HepG2 (cell line): ENCODE measurements around the gene DISP1. TPM values are rescaled to one million over a fixed set of nuclear protein-coding genes. Genes with fewer than 3 reads are reported as not detected.

Source experiments
- ATAC-seq: fragments of 200-7000 bp; cut with Tn5 transposase; 3 replicates; pipeline ENCODE4 v1.9.1; 2020; ENCODE audit warnings: mild to moderate bottlenecking, moderate library complexity
- BruUV-seq: library from RNA; stranded (reverse); fragments of 400-500 nt; replicated peaks from 2 replicates; lab custom pipeline; 2021; lab: Mats Ljungman, UMichigan
- CTCF ChIA-PET: fragments of 300-600 bp; formaldehyde crosslinking; extraction: SDS; loops from one replicate; lab custom pipeline; 2021; ENCODE audit warnings: low total read pairs, inconsistent platforms, low intra/inter-chr PET ratio; lab: Yijun Ruan, JAX
- POLR2A ChIA-PET: fragments of 350-600 bp; sonication (Branson Sonifier 250); formaldehyde crosslinking; loops from one replicate; lab custom pipeline; 2020; ENCODE audit warnings: antibody characterized with exemption, inconsistent platforms; lab: Yijun Ruan, JAX
- DNase-seq: peaks from one replicate; pipeline ENCODE4 v3.0.0-alpha.2; 2015; ENCODE audit warnings: low spot score
- FAIRE-seq: peaks from 3 replicates; lab custom pipeline; 2011; peaks lifted over from hg19 to GRCh38; lab: Jason Lieb, UNC
- H2AFZ ChIP-seq: one replicate; pipeline ENCODE4 v1.6.1; 2011; ENCODE audit warnings: low read length, inconsistent platforms
- H3K27ac ChIP-seq: fragments of 300-600 bp; 3 replicates; pipeline ENCODE4 v1.8.0; 2011; ENCODE audit warnings: mixed run types, mild to moderate bottlenecking, mixed read lengths, low read length, inconsistent platforms; ENCODE audit not compliant: insufficient read depth; ENCODE audit errors: extremely low read length
- H3K27me3 ChIP-seq, 2 experiments: fragments of 200-600 bp in 1 of 2; 2 replicates in 1 of 2; 3 replicates in 1 of 2; pipeline versions ENCODE4 v1.6.0 to v1.8.0; 2011; ENCODE audit warnings: low read length in 2 of 2, mild to moderate bottlenecking in 2 of 2, moderate library complexity in 2 of 2, inconsistent platforms in 1 of 2; ENCODE audit not compliant: insufficient read depth in 2 of 2, control insufficient read depth in 1 of 2
- H3K36me3 ChIP-seq, 2 experiments: fragments of 200-600 bp in 1 of 2; replicated peaks in 1 of 2; 2 replicates in 1 of 2; 3 replicates in 1 of 2; pipeline versions ENCODE4 v1.5.1 to v1.8.0; 2011; ENCODE audit warnings: low read length in 2 of 2, inconsistent platforms in 1 of 2; ENCODE audit not compliant: insufficient read depth in 2 of 2, control insufficient read depth in 1 of 2
- H3K4me1 ChIP-seq: 2 replicates; pipeline ENCODE4 v1.5.1; 2012; ENCODE audit warnings: low read length, inconsistent platforms; ENCODE audit not compliant: insufficient read depth
- H3K4me2 ChIP-seq: 2 replicates; pipeline ENCODE4 v1.6.0; 2011; ENCODE audit warnings: low read depth, low read length, inconsistent platforms
- H3K4me3 ChIP-seq, 3 experiments: fragments of 200-600 bp in 1 of 3; sonication (generic), shearing (Covaris generic) in 1 of 3; replicated peaks in 1 of 3; 2 replicates each; pipeline ENCODE4 v1.5.1; 2011 to 2016; ENCODE audit warnings: low read length in 3 of 3, inconsistent platforms in 2 of 3, low read depth in 2 of 3, mild to moderate bottlenecking in 2 of 3, control low read depth in 1 of 3, mixed read lengths in 1 of 3; ENCODE audit not compliant: insufficient read depth in 1 of 3
- H3K79me2 ChIP-seq: one replicate; pipeline ENCODE4 v1.6.1; 2011; ENCODE audit warnings: low read length, inconsistent platforms; ENCODE audit not compliant: insufficient read depth
- H3K9ac ChIP-seq: 2 replicates; pipeline ENCODE4 v1.6.0; 2011; ENCODE audit warnings: mild to moderate bottlenecking, low read depth, low read length, inconsistent platforms; ENCODE audit not compliant: insufficient read depth
- H3K9me3 ChIP-seq: 2 replicates; pipeline ENCODE4 v1.5.1; 2012; ENCODE audit warnings: mild to moderate bottlenecking, low read length
- H4K20me1 ChIP-seq: 2 replicates; pipeline ENCODE4 v1.6.0; 2011; ENCODE audit warnings: inconsistent platforms, mild to moderate bottlenecking, low read length, moderate library complexity; ENCODE audit not compliant: insufficient read depth
- AFF4 ChIP-seq: sonication (generic); formaldehyde crosslinking; IDR thresholded peaks from 2 replicates; pipeline ENCODE4 v1.4.0; 2020; ENCODE audit warnings: missing genetic modification reagents
- HIVEP1 ChIP-seq: sonication (generic); formaldehyde crosslinking; IDR thresholded peaks from 2 replicates; pipeline ENCODE4 v1.4.0; 2020; ENCODE audit warnings: mild to moderate bottlenecking, missing genetic modification reagents
- JDP2 ChIP-seq: sonication (generic); formaldehyde crosslinking; IDR thresholded peaks from 2 replicates; pipeline ENCODE4 v1.8.1; 2022; ENCODE audit warnings: missing genetic modification reagents, borderline replicate concordance
- MBNL3 ChIP-seq: fragments of 250-450 bp; sonication (Bioruptor Pico); conservative IDR thresholded peaks from 2 replicates; pipeline ENCODE4 v1.8.0; 2022; ENCODE audit warnings: mild to moderate bottlenecking, inconsistent platforms
- RORA ChIP-seq: sonication (generic); formaldehyde crosslinking; IDR thresholded peaks from 2 replicates; pipeline ENCODE4 v1.5.0; 2020; ENCODE audit warnings: mild to moderate bottlenecking, missing genetic modification reagents, moderate library complexity
- TAF1 ChIP-seq: sonication (generic); formaldehyde crosslinking; IDR thresholded peaks from 2 replicates; pipeline ENCODE4 v1.4.0; 2020; ENCODE audit warnings: missing genetic modification reagents
- THAP11 ChIP-seq: IDR thresholded peaks from 2 replicates; pipeline ENCODE4 v1.6.1; 2016; ENCODE audit warnings: missing biosample characterization, missing genetic modification reagents
- TOPORS ChIP-seq: sonication (generic); formaldehyde crosslinking; IDR thresholded peaks from 2 replicates; pipeline ENCODE4 v1.8.0; 2023; ENCODE audit warnings: mild to moderate bottlenecking, missing genetic modification reagents
- YEATS4 ChIP-seq: sonication (generic); formaldehyde crosslinking; IDR thresholded peaks from 2 replicates; pipeline ENCODE4 v1.4.0; 2020; ENCODE audit warnings: missing genetic modification reagents, borderline replicate concordance
- ZNF142 ChIP-seq: sonication (generic); formaldehyde crosslinking; IDR thresholded peaks from 2 replicates; pipeline ENCODE4 v1.4.0; 2020; ENCODE audit warnings: missing genetic modification reagents
- ZNF362 ChIP-seq: sonication (generic); formaldehyde crosslinking; IDR thresholded peaks from 2 replicates; pipeline ENCODE4 v1.4.0; 2020; ENCODE audit warnings: missing genetic modification reagents, mild to moderate bottlenecking, borderline replicate concordance
- ZNF674 ChIP-seq: sonication (generic); formaldehyde crosslinking; IDR thresholded peaks from 2 replicates; pipeline ENCODE4 v1.5.0; 2020; ENCODE audit warnings: low read depth, mild to moderate bottlenecking, missing genetic modification reagents
- WGBS: methylation state at CpG from one replicate; pipeline ENCODE4 v1.1.6; 2017; ENCODE audit warnings: low lambda C conversion rate; 5-methylcytosine and 5-hydroxymethylcytosine counted together
- in situ Hi-C: cut with HindIII; loops from 2 replicates; pipeline ENCODE4 v1.10.0; 2017; ENCODE audit warnings: low pct_unique_long_range_greater_than_20kb; ENCODE audit not compliant: extremely low pct_ligation_motif_present
- intact Hi-C: fragments of 100-400 bp; cut with micrococcal nuclease; formaldehyde crosslinking; loops from one replicate; pipeline ENCODE4 v1.10.0; 2022; ENCODE audit not compliant: unreplicated experiment
- polyA plus RNA-seq, 8 experiments: library from polyadenylated mRNA; depleted of rRNA in 3 of 8; stranded (reverse) in 7 of 8; unstranded in 1 of 8; fragments of >200 nt; fragmentation: Illumina TruSeq in 4 of 8; extraction: Trizol in 4 of 8; gene quantifications; 2 replicates each; pipeline versions ENCODE4 v1.2.1 to v1.2.3, GENCODE V29; 2011 to 2016; ENCODE audit warnings: low read depth in 4 of 8, missing spikeins in 1 of 8, mixed read lengths in 1 of 8; ENCODE audit not compliant: insufficient read depth in 1 of 8
- total RNA-seq, 5 experiments: library from RNA; depleted of rRNA; stranded (reverse); fragments of >200 nt; fragmentation: Illumina TruSeq; extraction: Trizol; gene quantifications; 2 replicates each; pipeline ENCODE4 v1.2.3, GENCODE V29; 2016; ENCODE audit warnings: low read depth in 1 of 5

DISP1 gene
- total and polyA plus RNA-seq, 2 of the 13 experiments (the other 11 are each of a cell fraction or from before 2014, with no cell fraction given), result 1.9 to 2.0 TPM

- Histone ChIP-seq H4K20me1 (no peaks in the 10 kb centered on the region), H3K4me2 (no peak overlapping the region), H3K4me3 (no peak overlapping the region), H3K36me3 (no peaks in the 10 kb centered on the region), H2AFZ (no peak overlapping the region), H3K4me1 (no peaks in the 10 kb centered on the region), H3K9ac (no peak overlapping the region), H3K27ac (no peak overlapping the region), H3K79me2 (no peaks in the 10 kb centered on the region), H3K27me3 (no peaks in the 10 kb centered on the region), H3K9me3 (peaks cover 11% of the 10 kb centered on the region)
- intact Hi-C loops (no loop called here), in situ Hi-C loops (no loop called here)
- ATAC-seq, result no peak
- FAIRE-seq, result no peak
- ChIA-PET CTCF (no interaction called here), POLR2A (no interaction called here)
- DNase-seq, result no peak
- BruUV-seq, result no TSS peak
- 11% methylated on average over 5 of the region's 5 CpGs for WGBS
- TF ChIP-seq ZNF142 (CRISPR knock-in tag), result no peak
- TF ChIP-seq THAP11 (CRISPR knock-in tag), result no peak
- no peak for TF ChIP-seq RORA (CRISPR knock-in tag)
- TF ChIP-seq JDP2, result no peak
- no peak for TF ChIP-seq TOPORS (CRISPR knock-in tag)
- TF ChIP-seq MBNL3 (CRISPR knock-in tag), result no peak
- TF ChIP-seq AFF4 (CRISPR knock-in tag), result no peak
- no peak for TF ChIP-seq ZNF362 (CRISPR knock-in tag)
- TF ChIP-seq YEATS4 (CRISPR knock-in tag), result no peak
- no peak for TF ChIP-seq HIVEP1 (CRISPR knock-in tag)
- TF ChIP-seq ZNF674 (CRISPR knock-in tag), result no peak
- no peak for TF ChIP-seq TAF1
Observed at GRCh38 chr1:222767152-222767571, 47.7 kb upstream of the DISP1 start.
